ENCODE data around the gene WRNIP1. TPM values are rescaled to one million over a fixed set of nuclear protein-coding genes. Genes with fewer than 3 reads are reported as not detected.

The WRNIP1 gene
- total and polyA plus RNA-seq, 10 donors = 31.4 to 47.7 (median 39.4) TPM

- 49 to 57% (median 51%) methylated on average over 6 of the region's 6 CpGs for WGBS, 5 donors
- H3K9me3 ChIP-seq = no peaks in the 10 kb centered on the region
- DNase-seq = no peak
- H3K27ac ChIP-seq = no peak overlapping the region
- no peaks in the 10 kb centered on the region for H3K27me3 ChIP-seq (replicated peaks in 1 of 7)
- peak overlapping the region in 2 of 8 donors; percentile 73 to 91 for H3K4me3 ChIP-seq
- intact Hi-C loops (cut with DNase I; ENCODE audit: low total_unique reads) = no loop called here
- peaks cover 33 to 79% (median 53%) of the 10 kb centered on the region in 6 donors for H3K4me1 ChIP-seq
- TF ChIP-seq POLR2AphosphoS5 (IDR thresholded peaks at IDR 0.05) = no peak
- no peak for TF ChIP-seq CTCF (IDR thresholded peaks at IDR 0.05 in 8 of 11, conservative IDR thresholded peaks at IDR 0.05 in 3 of 11)
- no peak for TF ChIP-seq POLR2A (IDR thresholded peaks at IDR 0.05)
- H3K36me3 ChIP-seq = peaks cover 0 to 39% (median 7%) of the 10 kb centered on the region in 6 donors
Observed at GRCh38 chr6:2768696-2769095, 3.5 kb downstream of the WRNIP1 start.

- intact Hi-C loops (cut with DNase I; ENCODE audit: low total_unique reads) = no loop called here
- DNase-seq = peak; percentile 77
Observed at GRCh38 chr6:2770171-2770570, 5.0 kb downstream of the WRNIP1 start.

GRCh38 chr6:2771079-2771478, 5.9 kb downstream of the WRNIP1 start:
- H3K4me3 ChIP-seq = no peak overlapping the region
- TF ChIP-seq POLR2A (IDR thresholded peaks at IDR 0.05) (no peak), CTCF (IDR thresholded peaks at IDR 0.05 in 8 of 11, conservative IDR thresholded peaks at IDR 0.05 in 3 of 11) (no peak), POLR2AphosphoS5 (IDR thresholded peaks at IDR 0.05) (no peak)
- 89 to 95% (median 93%) methylated on average over 2 to 4 of the region's 4 CpGs for WGBS, 5 donors
- H3K4me1 ChIP-seq = peaks cover 31 to 90% (median 44%) of the 10 kb centered on the region in 6 donors
- intact Hi-C loops (cut with DNase I; ENCODE audit: low total_unique reads) = no loop called here
- H3K27me3 ChIP-seq (replicated peaks in 1 of 7) = no peaks in the 10 kb centered on the region
- no peak overlapping the region for H3K27ac ChIP-seq
- no peaks in the 10 kb centered on the region for H3K9me3 ChIP-seq
- peaks cover 0 to 63% (median 21%) of the 10 kb centered on the region in 6 donors for H3K36me3 ChIP-seq
- DNase-seq = no peak

More at GRCh38 chr6:2770171-2770570, 5.0 kb downstream of the WRNIP1 start:
- TF ChIP-seq POLR2A (IDR thresholded peaks at IDR 0.05) (no peak), POLR2AphosphoS5 (IDR thresholded peaks at IDR 0.05) (peak in 1 of 3 donors; percentile 16), CTCF (IDR thresholded peaks at IDR 0.05 in 8 of 11, conservative IDR thresholded peaks at IDR 0.05 in 3 of 11) (no peak)
- Histone ChIP-seq H3K36me3 (peaks cover 0 to 54% (median 18%) of the 10 kb centered on the region in 6 donors), H3K4me3 (peak overlapping the region in 1 of 8 donors; percentile 0), H3K9me3 (no peaks in the 10 kb centered on the region), H3K27me3 (replicated peaks in 1 of 7) (no peaks in the 10 kb centered on the region), H3K27ac (no peak overlapping the region), H3K4me1 (peaks cover 31 to 83% (median 44%) of the 10 kb centered on the region in 6 donors)
- WGBS, 5 donors = 50 to 66% (median 58%) methylated on average over 13 of the region's 13 CpGs

- no peak for DNase-seq
- 88 to 94% (median 91%) methylated on average over 3 of the region's 3 CpGs for WGBS, 5 donors
- peaks cover 21 to 81% (median 30%) of the 10 kb centered on the region in 6 donors for H3K4me1 ChIP-seq
- no peak overlapping the region for H3K27ac ChIP-seq
- H3K36me3 ChIP-seq = peaks cover 0 to 74% (median 22%) of the 10 kb centered on the region in 6 donors
- no peaks in the 10 kb centered on the region for H3K9me3 ChIP-seq
- intact Hi-C loops (cut with DNase I; ENCODE audit: low total_unique reads) = no loop called here
- H3K4me3 ChIP-seq = no peak overlapping the region
- TF ChIP-seq POLR2AphosphoS5 (IDR thresholded peaks at IDR 0.05) (no peak), POLR2A (IDR thresholded peaks at IDR 0.05) (no peak), CTCF (IDR thresholded peaks at IDR 0.05 in 8 of 11, conservative IDR thresholded peaks at IDR 0.05 in 3 of 11) (no peak)
- no peaks in the 10 kb centered on the region for H3K27me3 ChIP-seq (replicated peaks in 1 of 7)
Observed at GRCh38 chr6:2772840-2773239, 7.6 kb downstream of the WRNIP1 start.

Measured in spleen (tissue), 11 donors.